Measurements from ENCODE around the gene PHLDA3. TPM values are rescaled to one million over a fixed set of nuclear protein-coding genes. Genes with fewer than 3 reads are reported as not detected.

PHLDA3 gene
- total RNA-seq, 1 donor from 2014 or later, result 150 TPM

DNA sequence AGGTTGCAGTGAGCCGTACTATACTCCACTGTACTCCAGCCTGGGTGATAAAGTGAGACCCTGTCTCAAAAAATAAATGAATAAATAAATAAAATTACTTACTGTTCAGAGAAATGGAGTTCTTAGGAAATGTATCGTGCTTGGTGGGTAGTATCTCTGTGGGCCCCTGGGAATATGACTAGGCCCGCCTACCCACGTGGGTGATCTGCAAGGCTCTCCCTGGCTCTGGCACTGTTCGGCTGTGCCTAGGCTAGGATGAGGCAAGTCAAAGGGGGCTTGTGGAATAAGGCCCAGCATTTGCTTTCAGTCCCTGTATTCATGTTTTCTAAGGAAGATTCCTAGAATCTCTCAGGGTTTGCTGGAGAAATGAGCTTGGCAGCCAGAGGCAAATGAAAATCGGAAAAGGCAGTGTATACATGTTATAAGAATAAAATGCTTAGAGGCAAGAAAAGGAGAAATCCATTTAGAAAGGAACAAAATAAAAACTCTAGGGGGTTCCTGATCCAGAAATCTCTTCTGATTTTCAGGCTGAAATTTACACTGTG is 42.5 kb upstream of the PHLDA3 start:
- no peaks in the 10 kb centered on the region for H3K9me3 ChIP-seq (ENCODE audit: insufficient read depth, low read depth, low read length)
- Mint-ChIP-seq H3K27me3 (ENCODE audit: low read depth, unreplicated experiment) (peaks cover 9% of the 10 kb centered on the region), H3K4me3 (ENCODE audit: unreplicated experiment) (no peak overlapping the region), H3K36me3 (ENCODE audit: low read depth, unreplicated experiment) (no peaks in the 10 kb centered on the region), H3K27ac (ENCODE audit: unreplicated experiment) (no peak overlapping the region), H3K9me3 (ENCODE audit: unreplicated experiment) (no peaks in the 10 kb centered on the region), H3K4me1 (ENCODE audit: low read depth, unreplicated experiment) (peaks cover 27% of the 10 kb centered on the region)
- H3K4me1 ChIP-seq (ENCODE audit: insufficient read depth, low read length), result peaks cover 34% of the 10 kb centered on the region
- no peak for DNase-seq (ENCODE audit: low read depth)
- peaks cover under 1% of the 10 kb centered on the region for H4K20me1 ChIP-seq (ENCODE audit: insufficient read depth, low read length)
- no peak overlapping the region for H3K4me3 ChIP-seq (ENCODE audit: insufficient read depth, low read depth, low read length)
- H3K9ac ChIP-seq (ENCODE audit: low read length), result peak overlapping the region; percentile 9
- H3K4me2 ChIP-seq (ENCODE audit: low read length), result no peak overlapping the region
- H3K27me3 ChIP-seq (ENCODE audit: insufficient read depth, low read length), result no peaks in the 10 kb centered on the region
- FAIRE-seq, result no peak
- no peak for TF ChIP-seq CTCF (IDR thresholded peaks at IDR 0.05; ENCODE audit: insufficient read depth, low read depth, low read length)
- TF ChIP-seq EZH2 (IDR thresholded peaks at IDR 0.05; ENCODE audit: insufficient read depth, low read length), result no peak
- H3K36me3 ChIP-seq (ENCODE audit: insufficient read depth, low read length), result no peaks in the 10 kb centered on the region
- H2AFZ ChIP-seq (ENCODE audit: low read depth, low read length), result no peak overlapping the region
- no peak overlapping the region for H3K27ac ChIP-seq (ENCODE audit: low read depth, low read length)
- H3K79me2 ChIP-seq (ENCODE audit: insufficient read depth, low read length), result peaks cover 11% of the 10 kb centered on the region

GRCh38 chr1:201510734-201511133 is 41.7 kb upstream of the PHLDA3 start:
- Mint-ChIP-seq H3K4me3 (ENCODE audit: unreplicated experiment) (no peak overlapping the region), H3K27ac (ENCODE audit: unreplicated experiment) (no peak overlapping the region), H3K36me3 (ENCODE audit: low read depth, unreplicated experiment) (no peaks in the 10 kb centered on the region), H3K4me1 (ENCODE audit: low read depth, unreplicated experiment) (peaks cover 32% of the 10 kb centered on the region), H3K9me3 (ENCODE audit: unreplicated experiment) (no peaks in the 10 kb centered on the region), H3K27me3 (ENCODE audit: low read depth, unreplicated experiment) (peaks cover 5% of the 10 kb centered on the region)
- FAIRE-seq, result no peak
- TF ChIP-seq EZH2 (IDR thresholded peaks at IDR 0.05; ENCODE audit: insufficient read depth, low read length) (no peak), CTCF (IDR thresholded peaks at IDR 0.05; ENCODE audit: insufficient read depth, low read depth, low read length) (no peak)
- H3K9ac ChIP-seq (ENCODE audit: low read length), result no peak overlapping the region
- H3K27me3 ChIP-seq (ENCODE audit: insufficient read depth, low read length), result no peaks in the 10 kb centered on the region
- H3K79me2 ChIP-seq (ENCODE audit: insufficient read depth, low read length), result peaks cover 19% of the 10 kb centered on the region
- H3K4me1 ChIP-seq (ENCODE audit: insufficient read depth, low read length), result peaks cover 40% of the 10 kb centered on the region
- H3K4me2 ChIP-seq (ENCODE audit: low read length), result no peak overlapping the region
- H3K9me3 ChIP-seq (ENCODE audit: insufficient read depth, low read depth, low read length), result no peaks in the 10 kb centered on the region
- DNase-seq (ENCODE audit: low read depth), result no peak
- no peak overlapping the region for H2AFZ ChIP-seq (ENCODE audit: low read depth, low read length)
- no peaks in the 10 kb centered on the region for H3K36me3 ChIP-seq (ENCODE audit: insufficient read depth, low read length)
- no peak overlapping the region for H3K27ac ChIP-seq (ENCODE audit: low read depth, low read length)
- H3K4me3 ChIP-seq (ENCODE audit: insufficient read depth, low read depth, low read length), result no peak overlapping the region
- peaks cover 8% of the 10 kb centered on the region for H4K20me1 ChIP-seq (ENCODE audit: insufficient read depth, low read length)

DNA sequence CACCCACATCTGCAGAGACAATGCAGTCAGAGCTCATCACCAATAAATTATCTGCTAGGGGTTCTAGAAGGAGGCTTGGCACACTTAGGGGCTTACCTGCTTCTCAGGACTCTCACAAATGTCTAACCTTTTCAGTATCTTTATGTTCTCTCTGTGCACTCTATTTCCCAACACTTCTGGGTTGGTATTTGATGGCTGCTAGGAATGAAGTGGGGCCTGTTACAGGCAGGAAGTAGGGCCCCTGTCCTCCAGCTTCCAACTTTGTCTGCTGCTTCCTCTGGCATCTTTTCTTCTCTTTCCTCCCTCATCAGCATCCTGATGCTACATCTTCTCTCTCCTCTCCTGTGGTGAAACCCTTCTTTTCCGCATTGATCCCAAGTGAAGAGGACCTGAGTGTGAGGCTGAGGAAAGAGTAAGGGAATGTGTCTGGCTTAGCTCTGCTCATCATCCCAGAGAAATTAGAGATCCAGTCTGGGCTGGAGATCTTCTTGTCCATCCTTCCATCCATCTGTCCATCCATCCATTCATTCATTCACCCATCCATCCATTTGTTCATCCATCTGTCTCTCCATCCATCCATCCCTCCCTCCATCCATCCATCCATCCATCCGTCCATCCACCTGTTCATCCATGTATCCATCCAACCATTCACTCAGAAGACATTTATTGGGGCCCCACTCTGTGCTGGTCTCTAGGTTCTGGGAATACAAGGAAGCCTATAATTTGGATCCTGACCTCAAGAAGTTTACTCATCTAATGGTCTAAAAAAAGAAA is 40.8 kb upstream of the PHLDA3 start:
- H3K4me3 Mint-ChIP-seq (ENCODE audit: unreplicated experiment), result no peak overlapping the region
- Histone ChIP-seq H3K9ac (ENCODE audit: low read length) (no peak overlapping the region), H2AFZ (ENCODE audit: low read depth, low read length) (no peak overlapping the region), H3K36me3 (ENCODE audit: insufficient read depth, low read length) (no peaks in the 10 kb centered on the region), H3K27me3 (ENCODE audit: insufficient read depth, low read length) (no peaks in the 10 kb centered on the region), H3K4me3 (ENCODE audit: insufficient read depth, low read depth, low read length) (no peak overlapping the region), H3K9me3 (ENCODE audit: insufficient read depth, low read depth, low read length) (no peaks in the 10 kb centered on the region), H4K20me1 (ENCODE audit: insufficient read depth, low read length) (peaks cover 17% of the 10 kb centered on the region), H3K79me2 (ENCODE audit: insufficient read depth, low read length) (peaks cover 28% of the 10 kb centered on the region), H3K4me2 (ENCODE audit: low read length) (no peak overlapping the region), H3K27ac (ENCODE audit: low read depth, low read length) (no peak overlapping the region), H3K4me1 (ENCODE audit: insufficient read depth, low read length) (peaks cover 49% of the 10 kb centered on the region)
- H3K27ac Mint-ChIP-seq (ENCODE audit: unreplicated experiment), result peak overlapping the region; percentile 0
- no peaks in the 10 kb centered on the region for H3K9me3 Mint-ChIP-seq (ENCODE audit: unreplicated experiment)
- FAIRE-seq, result no peak
- no peaks in the 10 kb centered on the region for H3K27me3 Mint-ChIP-seq (ENCODE audit: low read depth, unreplicated experiment)
- H3K4me1 Mint-ChIP-seq (ENCODE audit: low read depth, unreplicated experiment), result peaks cover 40% of the 10 kb centered on the region
- DNase-seq (ENCODE audit: low read depth), result no peak
- TF ChIP-seq CTCF (IDR thresholded peaks at IDR 0.05; ENCODE audit: insufficient read depth, low read depth, low read length), result no peak
- no peak for TF ChIP-seq EZH2 (IDR thresholded peaks at IDR 0.05; ENCODE audit: insufficient read depth, low read length)
- H3K36me3 Mint-ChIP-seq (ENCODE audit: low read depth, unreplicated experiment), result no peaks in the 10 kb centered on the region

Data from astrocyte (in vitro differentiated cells and primary cell).